Spleen (tissue), 11 donors: ENCODE results near the gene FUT7. TPM values are rescaled to one million over a fixed set of nuclear protein-coding genes. Genes with fewer than 3 reads are reported as not detected.

Experiments
- DNase-seq: peaks from one replicate; pipeline ENCODE4 v3.0.0-alpha.2; 2020
- H3K27ac ChIP-seq, 8 donors: fragments of 200-600 bp; sonication (generic) in 7 of 8; 1 replicate in 4 of 8; 2 replicates in 4 of 8; pipeline versions ENCODE4 v1.5.0 to v1.8.0; 2016 to 2021; ENCODE audit warnings: inconsistent platforms in 4 of 8, mild to moderate bottlenecking in 4 of 8, moderate library complexity in 1 of 8
- H3K27me3 ChIP-seq, 7 donors: fragments of 200-600 bp; sonication (generic) in 6 of 7; replicated peaks in 1 of 7; 1 replicate in 4 of 7; 2 replicates in 3 of 7; pipeline versions ENCODE4 v1.5.0 to v1.8.0; 2016 to 2021; ENCODE audit warnings: inconsistent platforms in 3 of 7, mild to moderate bottlenecking in 1 of 7
- H3K36me3 ChIP-seq, 6 donors: fragments of 200-600 bp; sonication (generic) in 5 of 6; 1 replicate in 4 of 6; 2 replicates in 2 of 6; pipeline versions ENCODE4 v1.5.0 to v1.8.0; 2016 to 2021; ENCODE audit warnings: inconsistent platforms in 2 of 6
- H3K4me1 ChIP-seq, 6 donors: fragments of 200-600 bp; sonication (generic) in 5 of 6; 1 replicate in 3 of 6; 2 replicates in 3 of 6; pipeline versions ENCODE4 v1.5.0 to v1.8.0; 2016 to 2021; ENCODE audit warnings: inconsistent platforms in 3 of 6
- H3K4me3 ChIP-seq, 8 donors: fragments of 200-600 bp; sonication (generic) in 7 of 8; 1 replicate in 4 of 8; 2 replicates in 4 of 8; pipeline versions ENCODE4 v1.5.0 to v1.8.0; 2016 to 2021; ENCODE audit warnings: inconsistent platforms in 4 of 8, mild to moderate bottlenecking in 4 of 8, moderate library complexity in 2 of 8
- H3K9me3 ChIP-seq, 8 donors: fragments of 200-600 bp; sonication (generic) in 7 of 8; 1 replicate in 4 of 8; 2 replicates in 4 of 8; pipeline versions ENCODE4 v1.5.0 to v1.8.0; 2016 to 2021; ENCODE audit warnings: inconsistent platforms in 4 of 8
- POLR2A ChIP-seq, 3 donors: fragments of 450-650 bp; IDR thresholded peaks; one replicate each; pipeline ENCODE4 v1.5.1; 2017; ENCODE audit warnings: antibody characterized with exemption in 3 of 3, mild to moderate bottlenecking in 1 of 3
- POLR2AphosphoS5 ChIP-seq, 3 donors: sonication (generic); formaldehyde crosslinking; IDR thresholded peaks; one replicate each; pipeline ENCODE4 v1.5.1; 2017; ENCODE audit warnings: antibody characterized with exemption in 3 of 3
- WGBS, 5 donors: extraction: QIAGEN DNeasy Blood & Tissue Kit in 3 of 5; methylation state at CpG; one replicate each; pipeline versions ENCODE4 v1.1.5 to v1.1.7; 2013 to 2018; 5-methylcytosine and 5-hydroxymethylcytosine counted together
- intact Hi-C: fragments of 100-400 bp; cut with DNase I; formaldehyde crosslinking; loops from one replicate; pipeline ENCODE4 v1.15.0; 2023; ENCODE audit warnings: low total_unique reads
- polyA plus RNA-seq, 3 donors: library from polyadenylated mRNA; stranded (reverse); fragments of 200-250 nt; gene quantifications; one replicate each; pipeline ENCODE4 v1.2.1, GENCODE V29; 2013
- total RNA-seq, 7 donors: library from RNA; depleted of rRNA in 3 of 7; stranded (reverse); fragments of >200 nt in 3 of 7; fragmentation: NEBNext Ultra II Directional in 4 of 7; extraction: Animal tissue kit (Norgen Biotek cat#: 25700) in 4 of 7; gene quantifications; one replicate each; pipeline versions ENCODE4 v1.1.0 to v1.2.1, GENCODE V29; 2016 to 2021
- TF ChIP-seq, protein P1 (sequence below), 11 experiments: fragments of 200-600 bp in 7 of 11; fragments of 450-650 bp in 4 of 11; sonication (generic) in 4 of 11; IDR thresholded peaks in 8 of 11; conservative IDR thresholded peaks in 3 of 11; 1 replicate in 7 of 11; 2 replicates in 4 of 11; pipeline versions ENCODE4 v1.4.0 to v1.8.0; 2016 to 2021; ENCODE audit warnings: antibody characterized with exemption in 11 of 11, inconsistent platforms in 4 of 11, mild to moderate bottlenecking in 1 of 11
- donor health status: healthy with polysubstance abuse.
- donor health status: DM: no; HTN: no; CAD: no; lungs with moderate emphysema.
- donor health status: DM: no; HTN: no; CAD: no.
- donor health status: Bipolar disorder and iron deficiency.
- donor health status: healthy.
- donor health status: DM: no; HTN: no; CAD: no.
- donor health status: DM: yes; HTN: yes; CAD: no.

The FUT7 gene
- total and polyA plus RNA-seq, 10 donors: 4.0 to 14.9 (median 6.3) TPM

GRCh38 chr9:137065336-137065967, 33.6 kb upstream of the FUT7 start:
- TF ChIP-seq POLR2A (IDR thresholded peaks at IDR 0.05): no peak
- no peak for TF ChIP-seq POLR2AphosphoS5 (IDR thresholded peaks at IDR 0.05)
- TF ChIP-seq, protein P1, sequence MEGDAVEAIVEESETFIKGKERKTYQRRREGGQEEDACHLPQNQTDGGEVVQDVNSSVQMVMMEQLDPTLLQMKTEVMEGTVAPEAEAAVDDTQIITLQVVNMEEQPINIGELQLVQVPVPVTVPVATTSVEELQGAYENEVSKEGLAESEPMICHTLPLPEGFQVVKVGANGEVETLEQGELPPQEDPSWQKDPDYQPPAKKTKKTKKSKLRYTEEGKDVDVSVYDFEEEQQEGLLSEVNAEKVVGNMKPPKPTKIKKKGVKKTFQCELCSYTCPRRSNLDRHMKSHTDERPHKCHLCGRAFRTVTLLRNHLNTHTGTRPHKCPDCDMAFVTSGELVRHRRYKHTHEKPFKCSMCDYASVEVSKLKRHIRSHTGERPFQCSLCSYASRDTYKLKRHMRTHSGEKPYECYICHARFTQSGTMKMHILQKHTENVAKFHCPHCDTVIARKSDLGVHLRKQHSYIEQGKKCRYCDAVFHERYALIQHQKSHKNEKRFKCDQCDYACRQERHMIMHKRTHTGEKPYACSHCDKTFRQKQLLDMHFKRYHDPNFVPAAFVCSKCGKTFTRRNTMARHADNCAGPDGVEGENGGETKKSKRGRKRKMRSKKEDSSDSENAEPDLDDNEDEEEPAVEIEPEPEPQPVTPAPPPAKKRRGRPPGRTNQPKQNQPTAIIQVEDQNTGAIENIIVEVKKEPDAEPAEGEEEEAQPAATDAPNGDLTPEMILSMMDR (IDR thresholded peaks at IDR 0.05 in 8 of 11, conservative IDR thresholded peaks at IDR 0.05 in 3 of 11): no peak
- H3K4me3 ChIP-seq: no peak overlapping the region
- intact Hi-C loops: loop anchor here (10.0 kb wide), 1 partner anchor 281 kb away; no protein-coding TSS in a partner anchor
- 93 to 100% (median 95%) methylated on average over 13 to 23 of the region's 23 CpGs for WGBS, 5 donors
- H3K27ac ChIP-seq: no peak overlapping the region
- peaks cover 2 to 46% (median 28%) of the 10 kb centered on the region in 6 donors for H3K4me1 ChIP-seq
- H3K36me3 ChIP-seq: peaks cover 0 to 5% (median 0%) of the 10 kb centered on the region in 6 donors
- H3K9me3 ChIP-seq: no peaks in the 10 kb centered on the region
- H3K27me3 ChIP-seq: peaks cover 0 to 22% (median 7%) of the 10 kb centered on the region in 7 donors
- DNase-seq: no peak

GRCh38 chr9:137064880-137065164, 32.9 kb upstream of the FUT7 start:
- WGBS, 5 donors: 88 to 95% (median 93%) methylated on average over 12 of the region's 12 CpGs
- Histone ChIP-seq H3K36me3 (peaks cover 0 to 5% (median 0%) of the 10 kb centered on the region in 6 donors), H3K4me3 (no peak overlapping the region), H3K4me1 (peaks cover 2 to 40% (median 24%) of the 10 kb centered on the region in 6 donors), H3K27me3 (peaks cover 0 to 18% (median 7%) of the 10 kb centered on the region in 7 donors), H3K9me3 (no peaks in the 10 kb centered on the region), H3K27ac (no peak overlapping the region)
- TF ChIP-seq, protein P1 (IDR thresholded peaks at IDR 0.05 in 8 of 11, conservative IDR thresholded peaks at IDR 0.05 in 3 of 11): no peak
- TF ChIP-seq POLR2AphosphoS5 (IDR thresholded peaks at IDR 0.05) (no peak), POLR2A (IDR thresholded peaks at IDR 0.05) (no peak)
- intact Hi-C loops: loop anchor here (10.0 kb wide), 1 partner anchor 280 kb away; no protein-coding TSS in a partner anchor
- DNase-seq: no peak

DNA sequence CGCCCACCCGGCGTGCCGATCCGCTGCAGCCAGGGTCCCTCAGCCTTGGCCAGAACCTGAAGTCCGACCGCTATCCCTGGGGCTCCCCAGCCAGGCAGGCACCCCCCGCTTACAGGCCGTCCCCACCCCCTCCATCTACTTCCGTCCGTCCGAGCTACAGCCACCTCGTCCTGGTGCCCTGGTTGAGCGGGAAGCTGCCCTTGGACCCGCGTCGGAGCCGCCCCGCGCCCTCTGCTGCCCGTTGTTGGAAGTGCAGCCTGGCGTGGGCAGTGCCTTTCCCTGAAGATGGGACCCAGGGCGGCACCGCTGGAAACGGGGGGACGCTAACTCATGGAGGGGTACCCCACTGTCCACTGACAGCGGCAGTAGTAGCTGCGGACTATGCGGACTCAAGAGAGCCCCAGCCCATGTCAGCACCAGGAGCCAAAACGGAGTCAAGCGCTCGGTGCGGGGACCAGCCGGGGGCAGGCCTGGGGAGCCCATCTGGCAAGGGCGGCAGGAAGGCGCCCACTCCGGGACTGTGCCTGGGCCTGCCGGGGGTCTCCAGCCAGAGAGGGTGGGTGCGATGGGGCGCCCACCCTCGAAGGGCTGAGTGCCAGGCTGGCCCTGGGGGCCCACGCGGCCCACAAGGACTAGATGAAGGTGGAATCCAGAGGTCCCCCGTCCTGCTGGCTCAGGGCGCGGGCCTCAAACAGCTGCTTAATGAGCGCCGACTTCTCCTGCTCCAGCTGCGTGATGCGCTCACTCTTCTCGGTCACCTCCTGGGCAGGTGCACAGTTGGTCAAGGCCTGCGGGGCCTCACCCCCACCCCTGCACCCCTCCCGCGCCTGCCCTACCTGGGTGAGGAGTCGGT, 32.4 kb upstream of the FUT7 start:
- WGBS, 5 donors: 56 to 86% (median 59%) methylated on average over 14 to 55 of the region's 55 CpGs

More for the DNA sequence above, 32.4 kb upstream of the FUT7 start:
- peak; percentile 92 for DNase-seq
- intact Hi-C loops: loop anchor here (10.0 kb wide), 1 partner anchor 279 kb away; no protein-coding TSS in a partner anchor
- Histone ChIP-seq H3K9me3 (no peaks in the 10 kb centered on the region), H3K4me3 (no peak overlapping the region), H3K36me3 (peaks cover 0 to 5% (median 0%) of the 10 kb centered on the region in 6 donors), H3K4me1 (peaks cover 2 to 34% (median 18%) of the 10 kb centered on the region in 6 donors), H3K27me3 (peaks cover 0 to 12% (median 3%) of the 10 kb centered on the region in 7 donors), H3K27ac (no peak overlapping the region)
- TF ChIP-seq, protein P1 (IDR thresholded peaks at IDR 0.05 in 8 of 11, conservative IDR thresholded peaks at IDR 0.05 in 3 of 11): peak; percentile 93 to 99 (median 97)
- TF ChIP-seq POLR2AphosphoS5 (IDR thresholded peaks at IDR 0.05) (peak; percentile 37 to 73 (median 51)), POLR2A (IDR thresholded peaks at IDR 0.05) (no peak)
